Measurements from ENCODE around the gene ANKRD44. TPM values are rescaled to one million over a fixed set of nuclear protein-coding genes. Genes with fewer than 3 reads are reported as not detected.

The ANKRD44 gene
- total RNA-seq, 1 donor, result 29.2 TPM

- H3K4me3 ChIP-seq (ENCODE audit: low read depth, low read length), result no peak overlapping the region
- no peak for TF ChIP-seq CTCF (IDR thresholded peaks at IDR 0.05; ENCODE audit: insufficient read depth, low read length)
- DNase-seq (ENCODE audit: low read depth), result no peak
Observed at GRCh38 chr2:197233473-197233872, 77.1 kb downstream of the ANKRD44 start.

- TF ChIP-seq CTCF (IDR thresholded peaks at IDR 0.05; ENCODE audit: insufficient read depth, low read length), result no peak
- no peak for DNase-seq (ENCODE audit: low read depth)
- H3K4me3 ChIP-seq (ENCODE audit: low read depth, low read length), result no peak overlapping the region
Observed at GRCh38 chr2:197232010-197232409, 78.6 kb downstream of the ANKRD44 start.

GRCh38 chr2:197229509-197230443 lies 80.8 kb downstream of the ANKRD44 start:
- TF ChIP-seq CTCF (IDR thresholded peaks at IDR 0.05; ENCODE audit: insufficient read depth, low read length), result no peak
- DNase-seq (ENCODE audit: low read depth), result peak; percentile 44
- no peak overlapping the region for H3K4me3 ChIP-seq (ENCODE audit: low read depth, low read length)

GRCh38 chr2:197223451-197223850 lies 87.1 kb downstream of the ANKRD44 start:
- DNase-seq (ENCODE audit: low read depth), result no peak
- H3K4me3 ChIP-seq (ENCODE audit: low read depth, low read length), result no peak overlapping the region
- no peak for TF ChIP-seq CTCF (IDR thresholded peaks at IDR 0.05; ENCODE audit: insufficient read depth, low read length)

- H3K4me3 ChIP-seq (ENCODE audit: low read depth, low read length), result no peak overlapping the region
- DNase-seq (ENCODE audit: low read depth), result no peak
- no peak for TF ChIP-seq CTCF (IDR thresholded peaks at IDR 0.05; ENCODE audit: insufficient read depth, low read length)
Observed at GRCh38 chr2:197219636-197220035, 90.9 kb downstream of the ANKRD44 start.

- TF ChIP-seq CTCF (IDR thresholded peaks at IDR 0.05; ENCODE audit: insufficient read depth, low read length), result no peak
- no peak for DNase-seq (ENCODE audit: low read depth)
- no peak overlapping the region for H3K4me3 ChIP-seq (ENCODE audit: low read depth, low read length)
Observed at GRCh38 chr2:197217541-197217940, 93.0 kb downstream of the ANKRD44 start.

All from fibroblast of the aortic adventitia (primary cell).